IMR-90 (cell line): ENCODE measurements around the gene CST7.

ENCODE experiments used
- BHLHE40 ChIP-seq: fragments of 150-350 bp; IDR thresholded peaks from 2 replicates; pipeline ENCODE4 v1.6.1; 2016; ENCODE audit warnings: mild to moderate bottlenecking, low read depth, low read length
- CEBPB ChIP-seq: IDR thresholded peaks from 2 replicates; pipeline ENCODE4 v1.6.1; 2012; ENCODE audit warnings: low read depth, low read length, improper control_type of control experiment
- CHD1 ChIP-seq: IDR thresholded peaks from 2 replicates; pipeline ENCODE4 v1.6.1; 2012; ENCODE audit warnings: low read depth, low read length, improper control_type of control experiment
- CTCF ChIP-seq: conservative IDR thresholded peaks from 2 replicates; pipeline ENCODE4 v1.5.1; 2012; ENCODE audit warnings: mild to moderate bottlenecking, low read depth, low read length, improper control_type of control experiment
- MAFK ChIP-seq: IDR thresholded peaks from 2 replicates; pipeline ENCODE4 v1.6.1; 2012; ENCODE audit warnings: low read depth, low read length, improper control_type of control experiment
- MAZ ChIP-seq: IDR thresholded peaks from 2 replicates; pipeline ENCODE4 v1.6.1; 2012; ENCODE audit warnings: low read depth, mild to moderate bottlenecking, low read length, improper control_type of control experiment, moderate library complexity, borderline replicate concordance
- NFE2L2 ChIP-seq: fragments of 150-350 bp; IDR thresholded peaks from 2 replicates; pipeline ENCODE4 v1.6.1; 2016; ENCODE audit warnings: low read depth, mild to moderate bottlenecking, low read length
- POLR2A ChIP-seq: IDR thresholded peaks from 2 replicates; pipeline ENCODE4 v1.6.1; 2012; ENCODE audit warnings: mild to moderate bottlenecking, low read depth, low read length
- RAD21 ChIP-seq: IDR thresholded peaks from 2 replicates; pipeline ENCODE4 v1.6.1; 2012; ENCODE audit warnings: low read length, improper control_type of control experiment
- RCOR1 ChIP-seq: IDR thresholded peaks from 2 replicates; pipeline ENCODE4 v1.6.1; 2012; ENCODE audit warnings: mild to moderate bottlenecking, low read length, improper control_type of control experiment; ENCODE audit not compliant: insufficient replicate concordance
- RFX5 ChIP-seq: IDR thresholded peaks from 2 replicates; pipeline ENCODE4 v1.8.0; 2012; ENCODE audit warnings: low read depth, mild to moderate bottlenecking, low read length, moderate library complexity
- SMC3 ChIP-seq: fragments of 150-350 bp; IDR thresholded peaks from 2 replicates; pipeline ENCODE4 v1.6.1; 2016; ENCODE audit warnings: low read depth, mild to moderate bottlenecking, antibody characterized with exemption, low read length, moderate library complexity

GRCh38 chr20:24949756-24950127 lies 673 bp downstream of the CST7 start:
- no peak for TF ChIP-seq CTCF
- TF ChIP-seq RAD21 = no peak
- no peak for TF ChIP-seq MAFK
- no peak for TF ChIP-seq POLR2A
- TF ChIP-seq MAZ = no peak
- no peak for TF ChIP-seq CHD1
- TF ChIP-seq RFX5 = no peak
- TF ChIP-seq CEBPB = no peak
- TF ChIP-seq BHLHE40 = no peak
- TF ChIP-seq RCOR1 = no peak
- TF ChIP-seq NFE2L2 = no peak
- TF ChIP-seq SMC3 = no peak
